ENCODE measurements around the gene DCLK2.

The DCLK2 gene

GRCh38 chr4:150306719-150307118 is 228.5 kb downstream of the DCLK2 start:
- in situ Hi-C loops (cut with MboI; ENCODE audit: low sequenced_read_pairs), result no loop called here

All from HL-60/S4 treated with phorbol 12-myristate 13-acetate at 8.2 ng/mL for 4 days and 3 days (cell line).